GM19438 (cell line): Measurements from ENCODE around the gene PRKG1.
"Not testable (repeated sequence)": the region's sequence is repeated elsewhere in the genome, so short reads cannot be mapped to it uniquely, and the experiment has no call there.

ENCODE experiments used
- ATAC-seq: cut with Tn5 transposase; IDR thresholded peaks from one replicate; pipeline ENCODE4 v1.9.1; 2021; ENCODE audit warnings: low read depth; ENCODE audit not compliant: unreplicated experiment

The PRKG1 gene

DNA sequence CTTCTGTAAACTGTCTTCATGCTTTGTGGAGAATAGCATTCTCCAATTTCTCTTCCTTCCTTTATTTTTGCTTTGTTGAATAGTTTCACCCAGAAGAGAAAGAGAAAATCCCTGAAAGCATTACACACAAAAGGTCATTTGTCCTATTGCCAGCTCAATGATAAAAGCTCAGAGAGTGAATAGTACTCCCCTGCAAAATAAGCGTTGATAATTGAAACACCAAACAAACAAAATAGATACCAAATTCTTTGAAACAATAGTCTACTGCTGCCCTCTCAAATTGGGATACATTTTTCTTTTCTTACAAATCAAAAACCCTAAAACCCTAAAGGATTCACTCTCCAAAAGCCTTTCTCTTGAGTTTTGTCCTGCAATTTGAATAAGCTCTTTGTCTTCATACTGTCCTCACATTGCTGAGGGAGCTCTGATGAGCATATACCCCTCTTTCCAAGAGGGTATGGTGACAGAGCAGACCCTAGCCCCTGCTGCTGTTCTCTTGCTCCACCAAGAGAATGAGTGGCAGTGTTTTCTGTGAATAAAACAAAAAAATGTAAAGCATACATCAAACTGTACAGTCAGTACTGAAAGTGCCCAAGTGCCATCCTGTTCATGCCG, 490.7 kb downstream of the PRKG1 start:
- no peak for ATAC-seq

DNA sequence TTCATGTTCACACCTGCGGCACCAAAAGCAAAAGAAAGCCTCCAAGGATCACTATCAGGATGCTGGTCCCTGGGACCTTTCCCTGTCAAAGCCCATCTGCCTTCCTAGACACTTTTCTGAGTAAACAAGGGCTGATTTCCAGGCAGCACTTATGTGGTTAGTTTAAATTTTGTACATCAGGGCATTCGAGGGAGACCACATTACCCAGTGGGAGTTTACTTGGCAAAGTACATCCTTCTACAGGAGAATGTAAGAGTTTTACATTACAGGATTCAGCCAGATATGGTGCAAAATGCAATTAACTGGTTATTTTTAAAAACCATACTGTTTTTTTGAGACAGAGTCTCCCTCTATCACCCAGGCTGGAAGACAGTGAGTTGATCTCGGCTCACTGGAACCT, 493.0 kb downstream of the PRKG1 start:
- no peak for ATAC-seq

DNA sequence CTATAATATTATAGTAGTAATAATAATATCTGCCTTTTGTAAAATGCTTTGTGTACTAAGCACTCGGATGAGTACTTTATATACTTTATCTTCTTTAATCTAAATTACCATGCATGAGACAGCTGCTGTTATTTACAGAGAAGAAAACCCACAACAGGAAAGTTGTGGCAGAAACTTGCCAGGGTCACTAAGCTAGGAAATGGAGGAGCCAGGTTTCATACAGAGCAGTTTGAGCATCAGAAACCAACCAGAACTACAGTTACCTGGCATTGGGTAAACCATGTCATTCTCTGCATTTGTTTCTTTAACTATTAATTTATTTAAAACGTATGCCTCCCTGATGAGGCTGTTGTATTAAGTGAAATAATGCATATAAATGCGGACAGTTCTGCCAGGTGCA, 495.2 kb downstream of the PRKG1 start:
- ATAC-seq, result no peak

DNA sequence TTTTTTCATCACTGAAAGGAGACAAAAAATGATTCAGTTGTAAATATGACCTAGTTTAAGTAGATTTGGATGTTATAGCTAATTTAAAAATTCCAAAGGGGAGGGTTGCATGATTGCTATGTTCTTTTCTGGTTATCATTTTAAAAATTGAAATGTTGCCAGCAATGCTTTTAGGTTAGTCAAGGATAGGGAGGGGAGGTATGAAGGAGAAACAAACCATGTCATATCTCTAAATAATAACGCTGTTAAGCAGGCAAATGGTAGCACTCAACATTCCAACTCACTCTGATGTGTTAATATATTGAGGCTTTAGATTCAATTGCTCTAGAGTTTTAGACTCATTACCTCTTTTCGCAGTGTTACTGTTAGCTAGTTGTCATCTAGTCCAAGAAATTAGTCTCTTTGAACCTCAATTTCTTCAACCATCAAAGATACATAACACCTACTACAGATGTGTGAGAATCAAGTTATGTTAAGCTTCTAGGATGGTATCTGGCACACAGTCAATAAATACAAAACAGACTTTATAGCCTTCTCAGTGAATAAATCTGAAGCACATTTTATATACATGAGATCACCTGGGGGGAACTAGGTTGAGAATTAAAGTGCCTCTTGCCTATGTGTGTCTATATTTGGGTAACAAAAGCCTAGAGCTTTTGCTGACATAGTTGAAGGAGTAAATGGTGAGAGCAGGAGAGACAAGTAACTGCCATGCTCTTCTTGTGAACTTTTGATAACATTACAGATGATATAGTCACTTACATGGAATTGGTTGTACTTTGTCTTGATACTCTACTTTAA, 500.2 kb downstream of the PRKG1 start:
- ATAC-seq, result no peak

DNA sequence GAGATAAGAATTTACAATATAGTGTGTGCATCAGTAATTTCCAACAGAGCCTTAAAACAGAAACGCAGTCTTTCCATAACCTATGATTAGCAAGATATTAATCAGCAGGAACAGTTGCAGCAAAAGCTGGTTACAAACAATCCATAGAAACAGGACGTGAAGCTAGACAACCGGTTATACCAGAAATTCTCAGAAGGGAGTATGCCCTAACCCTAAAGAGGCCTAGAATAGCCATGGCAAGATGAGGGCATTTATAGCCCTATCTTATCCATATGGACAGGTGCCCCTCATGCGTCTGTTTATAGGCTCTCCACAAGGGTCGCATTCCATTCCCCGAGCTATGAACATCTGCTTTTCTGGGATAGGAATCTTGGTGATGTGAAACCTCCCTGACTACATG, 506.9 kb downstream of the PRKG1 start:
- ATAC-seq, result not testable (repeated sequence)

DNA sequence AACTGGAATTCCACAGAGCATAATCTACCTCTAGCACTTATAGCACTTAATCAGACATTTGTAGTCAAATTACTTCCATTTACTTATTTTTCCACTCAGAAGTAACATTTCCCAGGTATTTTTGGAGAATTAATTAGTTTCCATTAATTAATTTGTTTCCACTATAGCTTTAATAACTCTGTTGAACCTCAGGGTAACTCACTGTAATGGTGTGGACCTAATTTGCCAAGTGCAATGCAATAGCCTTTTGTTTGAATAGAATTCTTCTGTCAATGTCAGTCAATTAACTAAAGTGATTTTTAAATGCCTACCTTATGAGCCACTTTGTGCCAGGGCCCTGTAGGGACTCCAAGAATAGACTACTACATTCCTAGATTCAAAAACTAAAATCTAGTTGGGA, 509.7 kb downstream of the PRKG1 start:
- ATAC-seq, result no peak

DNA sequence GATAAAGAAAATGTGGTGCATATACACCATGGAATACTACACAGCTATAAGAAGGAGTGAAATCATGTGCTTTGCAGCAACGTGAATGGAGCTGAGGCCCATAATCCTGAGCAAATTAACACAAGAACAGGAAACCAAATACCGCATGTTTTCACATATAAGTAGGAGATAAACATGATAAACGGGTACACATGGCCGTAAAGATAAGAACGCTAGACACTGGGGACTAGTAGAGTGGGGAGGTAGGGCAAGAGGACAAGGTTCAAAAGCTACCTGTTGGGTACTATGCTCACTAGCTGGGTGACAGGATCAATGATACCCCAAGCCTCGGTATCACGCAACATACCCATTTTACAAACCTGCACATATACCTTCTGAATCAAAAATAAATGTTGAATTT, 511.5 kb downstream of the PRKG1 start:
- ATAC-seq, result no peak

DNA sequence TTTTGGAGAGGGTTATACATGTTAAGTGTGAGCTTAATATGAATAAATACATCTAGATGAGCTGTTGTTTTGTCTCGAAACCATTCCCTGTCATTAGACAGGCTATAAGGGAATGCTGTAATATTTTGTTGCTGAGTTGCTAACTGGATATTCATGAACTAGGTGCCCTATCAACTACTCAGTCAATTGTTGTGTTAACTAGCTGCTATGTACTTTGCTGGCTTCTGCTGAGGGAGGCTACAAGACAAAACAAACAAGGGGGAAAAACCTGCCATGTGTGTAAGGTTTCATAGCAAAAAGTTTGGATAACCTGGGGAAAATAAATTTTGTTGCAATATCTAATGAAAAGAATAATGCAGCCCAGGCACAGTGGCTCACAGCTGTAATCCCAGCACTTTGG, 514.7 kb downstream of the PRKG1 start:
- ATAC-seq, result no peak

DNA sequence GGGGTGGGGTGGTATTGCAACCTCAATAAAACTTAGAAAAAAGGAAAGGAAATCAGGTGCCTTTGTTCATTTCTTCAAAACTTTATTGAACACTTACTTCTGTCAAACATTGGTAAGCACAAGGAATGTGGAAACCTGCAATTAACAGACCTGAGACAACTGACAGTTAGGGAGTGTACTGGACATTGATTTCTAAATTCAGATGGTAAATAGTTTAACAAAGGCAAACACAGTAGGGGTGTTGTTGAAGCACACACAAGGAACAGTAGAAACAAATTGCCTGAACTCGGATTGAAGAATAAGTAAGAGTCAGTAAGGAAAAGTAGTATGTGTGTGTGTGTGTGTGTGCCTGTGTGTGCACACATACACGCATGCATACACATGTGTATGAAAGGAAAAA, 516.5 kb downstream of the PRKG1 start:
- no peak for ATAC-seq

DNA sequence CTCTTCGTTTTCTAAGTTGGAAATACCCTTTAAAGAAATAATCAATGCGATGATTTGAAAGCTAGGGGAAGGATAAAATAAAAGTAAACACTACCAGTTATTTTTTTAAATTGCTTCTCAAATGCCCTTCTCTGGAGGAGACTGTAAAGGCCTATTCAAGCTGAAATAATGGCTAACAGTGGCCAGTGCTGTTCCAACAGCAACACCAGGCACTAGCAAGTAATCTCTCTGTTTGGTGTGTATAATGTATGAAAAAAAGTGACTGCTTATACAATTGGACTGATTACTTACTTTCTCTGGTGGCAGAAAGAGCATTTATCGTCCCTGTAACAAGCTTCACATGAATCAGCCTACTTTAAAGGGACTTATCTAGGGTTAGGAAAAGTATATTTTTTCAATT, 522.4 kb downstream of the PRKG1 start:
- no peak for ATAC-seq

DNA sequence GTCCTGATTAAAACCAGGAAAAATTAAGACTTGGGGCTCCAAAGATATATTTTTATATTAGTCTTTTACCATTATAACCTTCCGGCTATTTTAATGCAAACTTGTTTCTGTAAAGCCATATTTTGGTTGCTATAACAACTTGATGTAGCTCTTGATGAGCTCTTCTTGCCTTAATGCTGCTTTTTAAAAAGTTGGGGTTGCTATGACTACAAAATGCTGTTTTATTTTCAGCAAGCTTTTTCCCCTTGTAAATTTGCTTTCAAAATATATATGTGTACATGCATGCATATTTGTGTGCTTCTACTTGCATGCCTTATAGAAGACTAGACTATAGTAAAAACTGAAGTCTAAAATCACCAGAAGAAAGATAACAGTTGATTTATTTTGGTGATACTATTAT, 525.4 kb downstream of the PRKG1 start:
- ATAC-seq, result no peak

DNA sequence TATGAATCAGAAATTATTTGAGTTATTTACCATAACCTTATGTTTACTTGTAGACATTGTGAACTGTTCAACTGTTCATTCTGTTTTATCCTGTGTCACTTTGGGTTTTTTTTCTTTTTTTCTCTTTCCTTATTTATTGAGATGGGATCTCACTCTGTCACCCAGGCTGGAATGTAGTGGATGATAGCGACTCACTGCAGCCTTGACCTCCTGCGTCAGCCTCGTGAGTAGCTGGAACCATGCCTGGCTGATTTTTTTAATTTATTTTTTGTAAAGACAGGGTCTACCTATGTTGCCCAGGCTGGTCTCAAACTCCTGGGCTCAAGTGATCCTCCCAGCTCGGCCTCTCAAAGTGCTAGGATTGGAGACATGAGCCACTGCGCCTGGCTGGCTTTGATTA, 528.0 kb downstream of the PRKG1 start:
- ATAC-seq, result no peak

DNA sequence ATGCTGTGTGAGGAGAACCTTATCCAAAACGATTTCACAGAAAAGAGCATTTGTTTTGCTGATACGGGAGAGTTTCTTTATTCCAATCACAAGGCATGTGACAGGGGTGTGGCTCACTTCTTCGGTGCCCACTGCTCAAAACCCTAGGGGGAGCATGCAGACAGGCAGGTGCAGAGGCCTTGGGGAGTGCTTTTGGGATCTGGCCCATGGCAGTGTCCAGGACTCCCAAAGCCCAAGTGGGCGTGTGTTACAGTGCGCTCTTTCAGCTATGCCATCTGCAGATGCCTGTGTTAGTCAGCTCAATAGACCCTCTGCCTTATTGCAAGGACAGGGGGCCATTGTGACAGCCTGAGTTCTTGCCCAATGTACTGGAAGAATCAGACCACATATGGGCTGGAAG, 530.3 kb downstream of the PRKG1 start:
- ATAC-seq, result no peak

DNA sequence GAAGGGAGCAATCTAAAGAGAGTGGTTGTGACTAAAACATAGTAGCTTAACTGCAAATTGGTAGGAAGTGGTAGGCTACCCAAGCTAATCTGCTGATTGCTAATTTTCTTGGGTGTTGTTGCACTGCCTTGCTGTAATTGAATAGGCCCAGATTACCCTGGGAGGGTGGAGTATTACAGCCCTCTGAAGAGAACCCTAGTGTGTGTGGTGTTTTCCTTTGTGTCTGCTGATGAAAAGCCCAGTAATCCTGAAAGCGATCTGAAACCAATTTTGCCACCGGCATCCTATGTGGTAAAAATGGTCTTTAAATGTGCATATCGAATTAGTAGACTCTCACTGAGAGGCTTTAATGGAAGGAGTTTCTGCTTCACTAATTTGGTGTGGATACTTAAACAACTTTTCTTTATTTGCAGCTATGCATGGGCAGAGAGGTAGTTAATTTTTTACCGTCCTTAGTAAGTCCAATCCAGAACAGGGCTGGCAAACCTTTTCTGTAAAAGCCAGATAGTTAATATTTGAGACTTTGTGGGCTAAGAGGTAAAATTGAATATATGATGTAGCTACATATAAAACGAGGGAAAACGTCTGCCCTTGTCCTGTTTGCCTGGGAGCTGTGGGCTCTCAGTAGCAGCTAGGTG, 532.7 kb downstream of the PRKG1 start:
- ATAC-seq, result no peak

DNA sequence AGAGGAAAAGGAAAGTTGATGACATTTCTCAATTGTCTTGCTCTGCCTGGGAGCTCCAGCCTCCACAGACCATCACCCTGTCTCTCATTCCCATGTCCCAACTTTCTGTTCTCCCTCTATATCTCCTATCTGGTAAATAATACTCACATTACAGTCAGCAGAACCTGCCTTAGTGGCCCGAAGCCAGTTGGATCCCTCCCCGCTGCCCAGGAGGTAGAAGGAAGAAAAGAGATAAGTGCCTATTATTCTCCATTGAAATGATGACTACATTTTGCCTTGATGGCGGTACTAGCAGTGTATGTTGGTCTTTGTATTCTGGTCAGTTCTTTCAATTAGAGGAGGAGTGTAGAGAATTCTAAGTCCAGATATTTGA, 533.2 kb downstream of the PRKG1 start:
- ATAC-seq, result no peak

DNA sequence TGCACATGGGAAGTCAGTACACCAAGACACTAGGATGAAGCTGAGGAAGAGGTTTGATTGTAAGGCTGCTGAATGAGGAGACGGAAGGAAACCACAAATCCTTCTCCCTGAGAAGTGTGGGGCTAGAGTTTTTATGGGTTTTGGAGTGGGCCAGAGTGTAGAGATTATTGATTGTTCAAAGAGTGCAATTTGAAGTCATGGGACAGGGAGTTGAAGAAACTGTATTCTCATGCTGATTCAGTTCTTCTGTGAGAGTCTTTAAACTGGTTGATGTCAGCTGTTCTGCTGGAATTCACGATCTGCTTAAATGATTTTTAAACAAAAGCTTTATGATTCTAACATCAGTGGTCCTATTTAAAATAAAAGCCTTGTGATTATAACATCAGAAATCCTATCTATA, 533.9 kb downstream of the PRKG1 start:
- no peak for ATAC-seq

DNA sequence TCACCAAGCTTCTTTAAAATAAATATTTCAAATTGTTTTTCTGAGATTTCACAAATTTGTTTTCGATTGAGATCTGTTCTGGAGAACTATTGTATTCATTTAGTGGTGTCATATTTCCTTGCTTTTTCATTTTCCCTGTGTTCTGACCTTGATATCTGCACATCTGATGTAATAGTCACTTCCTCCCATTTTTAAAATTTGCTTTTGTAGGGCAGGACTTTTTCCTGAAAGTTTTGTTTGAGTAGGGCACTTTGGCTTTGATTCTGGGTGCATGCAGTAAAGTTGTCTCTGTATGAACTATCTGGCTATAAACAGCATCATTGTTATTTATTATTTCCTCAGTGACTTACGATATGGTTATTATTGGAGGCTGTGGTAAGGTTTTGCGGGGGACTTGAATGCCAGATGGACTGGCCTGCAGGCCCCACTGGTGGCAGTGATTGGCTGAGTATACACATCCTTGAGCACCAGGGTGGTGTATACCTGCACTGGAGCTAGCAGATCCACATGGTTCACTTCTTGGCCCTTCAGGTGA, 541.5 kb downstream of the PRKG1 start:
- no peak for ATAC-seq

DNA sequence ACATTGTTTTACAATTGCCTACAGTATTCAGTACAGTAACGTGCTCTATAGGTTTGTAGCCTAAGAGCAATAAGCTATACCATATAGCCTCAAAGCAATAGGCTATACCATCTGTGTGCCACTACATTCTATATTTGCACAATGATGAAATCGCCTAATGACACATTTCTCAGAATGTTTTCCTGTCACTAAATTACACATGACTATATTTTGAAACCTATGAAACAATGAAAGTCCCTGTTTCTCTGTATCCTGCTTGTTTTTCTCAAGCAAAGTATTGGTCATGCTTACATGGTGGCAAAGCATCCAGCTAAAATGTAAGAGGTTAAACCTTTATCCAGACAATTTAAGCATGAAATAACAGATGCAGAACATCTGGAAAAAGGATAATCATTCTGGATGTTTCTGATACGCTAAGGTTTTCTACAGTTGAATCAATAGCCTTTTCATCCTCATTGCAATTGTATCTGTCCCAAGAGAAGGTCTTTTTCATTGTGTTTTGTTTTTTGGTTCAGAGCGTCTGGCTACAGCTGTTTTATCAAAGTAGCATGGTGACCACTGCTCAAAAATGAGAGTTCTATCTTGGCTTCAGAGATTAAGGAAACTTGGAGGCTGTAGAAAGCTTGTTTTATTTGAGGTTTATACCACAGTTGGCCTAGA, 543.4 kb downstream of the PRKG1 start:
- no peak for ATAC-seq

DNA sequence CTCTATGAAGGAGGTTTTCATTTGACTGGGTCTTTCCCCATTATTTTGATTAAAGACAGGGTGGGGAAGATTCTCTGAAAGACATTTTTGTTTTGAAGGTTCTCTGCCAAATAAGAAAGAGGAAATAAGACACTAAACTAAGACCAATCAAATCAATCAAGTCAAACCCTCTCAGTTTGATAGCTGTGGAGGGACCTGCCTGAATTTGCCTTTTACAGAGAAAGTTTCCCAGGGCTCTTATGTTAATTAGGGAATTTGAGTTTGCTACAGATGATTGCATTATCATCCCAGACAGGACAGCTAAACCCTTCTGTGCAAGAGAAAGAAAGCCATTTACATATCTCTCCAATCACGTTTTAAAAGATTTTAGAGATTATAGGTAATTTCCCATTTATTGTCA, 545.1 kb downstream of the PRKG1 start:
- no peak for ATAC-seq

DNA sequence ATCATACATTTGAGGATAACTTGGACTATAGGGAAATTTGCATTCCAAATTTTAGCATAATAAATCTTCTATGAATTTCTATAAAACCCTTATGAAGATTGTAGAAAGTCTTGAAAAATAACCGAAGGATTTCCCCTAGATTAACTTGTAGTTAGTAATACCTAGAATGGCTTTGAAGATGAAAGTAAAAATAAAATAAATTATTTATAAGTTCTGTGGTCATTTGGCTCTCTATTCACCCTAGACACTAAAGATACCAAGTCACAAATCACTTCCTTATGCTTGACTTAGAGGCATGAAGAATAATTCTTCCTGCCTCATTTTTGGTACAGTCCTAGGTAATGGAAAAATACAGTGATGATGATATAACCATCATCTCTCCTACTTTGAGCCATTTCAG, 545.8 kb downstream of the PRKG1 start:
- no peak for ATAC-seq

DNA sequence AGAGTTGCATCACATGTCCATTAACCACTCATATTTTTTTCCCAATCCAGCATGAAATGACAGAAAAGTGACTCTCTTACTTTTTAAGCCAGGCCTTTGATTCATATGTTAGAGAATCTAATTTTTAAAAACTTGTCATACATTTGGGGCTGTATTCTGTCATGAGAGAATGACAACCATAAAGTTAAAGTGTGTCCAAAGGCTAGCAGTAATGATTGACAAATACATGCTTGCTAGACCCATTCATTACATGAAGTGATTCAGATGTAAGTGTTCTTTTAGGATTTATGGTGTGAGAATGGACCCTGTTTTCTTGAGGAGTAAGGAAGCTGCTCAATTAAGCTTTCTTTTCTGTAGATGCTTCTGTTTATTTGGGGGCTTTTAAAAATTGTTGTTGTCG, 549.7 kb downstream of the PRKG1 start:
- ATAC-seq, result no peak
